Body of pancreas (tissue), 4 donors: Measurements from ENCODE around the gene LTBP2.

Experiments used
- POLR2A ChIP-seq, 3 donors: fragments of 450-650 bp; IDR thresholded peaks; one replicate each; pipeline ENCODE4 v1.6.1; 2016; ENCODE audit warnings: antibody characterized with exemption in 3 of 3, mild to moderate bottlenecking in 2 of 3
- TF ChIP-seq, protein P1 (sequence below), 7 experiments: fragments of 450-650 bp in 4 of 7; fragments of 200-600 bp in 3 of 7; sonication (generic) in 3 of 7; IDR thresholded peaks; one replicate each; pipeline ENCODE4 v1.5.1; 2016 to 2019; ENCODE audit warnings: antibody characterized with exemption in 7 of 7

DNA sequence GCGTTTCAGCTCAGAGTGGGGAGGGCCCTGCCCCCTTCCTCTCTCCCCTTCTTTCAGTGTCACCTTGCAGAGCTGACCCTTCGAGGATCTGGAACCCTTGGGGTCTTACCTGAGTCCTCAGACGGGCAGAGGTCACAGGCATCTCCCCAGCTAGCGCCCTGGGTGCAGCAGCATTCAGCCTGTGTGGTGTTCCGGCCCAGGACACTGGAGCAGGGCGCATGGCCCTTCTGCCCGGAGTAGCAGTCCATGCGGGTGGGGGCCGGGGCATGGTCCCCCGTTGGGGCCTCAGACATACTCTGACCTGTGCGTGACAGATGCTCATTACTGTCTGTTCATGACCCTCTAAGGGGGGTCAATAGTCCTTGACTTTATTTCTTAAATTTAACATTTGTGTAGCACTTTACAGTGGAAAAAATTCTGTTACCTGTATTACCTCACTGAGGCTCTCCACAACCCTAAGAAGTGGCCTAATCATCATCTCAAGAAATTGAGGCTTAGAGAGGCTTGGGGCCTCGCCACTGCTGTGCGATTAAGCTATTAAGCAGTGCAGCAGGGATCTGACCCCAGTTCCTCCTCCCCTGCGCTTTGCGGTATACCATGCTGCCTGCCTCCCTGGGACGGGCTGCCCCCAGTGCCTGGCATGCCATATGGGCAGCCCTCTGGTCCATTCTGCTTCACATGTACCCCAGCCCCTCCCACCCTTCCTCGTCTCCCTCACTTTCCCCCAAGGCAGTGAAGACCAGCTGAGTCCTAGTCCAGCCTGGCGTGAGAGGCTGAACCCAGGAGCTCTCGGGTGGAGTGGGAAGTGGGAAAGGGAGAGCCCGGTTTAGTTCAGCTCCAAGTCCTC, 106.9 kb downstream of the LTBP2 start:
- no peak for TF ChIP-seq POLR2A (IDR thresholded peaks at IDR 0.05)
- TF ChIP-seq, protein P1, sequence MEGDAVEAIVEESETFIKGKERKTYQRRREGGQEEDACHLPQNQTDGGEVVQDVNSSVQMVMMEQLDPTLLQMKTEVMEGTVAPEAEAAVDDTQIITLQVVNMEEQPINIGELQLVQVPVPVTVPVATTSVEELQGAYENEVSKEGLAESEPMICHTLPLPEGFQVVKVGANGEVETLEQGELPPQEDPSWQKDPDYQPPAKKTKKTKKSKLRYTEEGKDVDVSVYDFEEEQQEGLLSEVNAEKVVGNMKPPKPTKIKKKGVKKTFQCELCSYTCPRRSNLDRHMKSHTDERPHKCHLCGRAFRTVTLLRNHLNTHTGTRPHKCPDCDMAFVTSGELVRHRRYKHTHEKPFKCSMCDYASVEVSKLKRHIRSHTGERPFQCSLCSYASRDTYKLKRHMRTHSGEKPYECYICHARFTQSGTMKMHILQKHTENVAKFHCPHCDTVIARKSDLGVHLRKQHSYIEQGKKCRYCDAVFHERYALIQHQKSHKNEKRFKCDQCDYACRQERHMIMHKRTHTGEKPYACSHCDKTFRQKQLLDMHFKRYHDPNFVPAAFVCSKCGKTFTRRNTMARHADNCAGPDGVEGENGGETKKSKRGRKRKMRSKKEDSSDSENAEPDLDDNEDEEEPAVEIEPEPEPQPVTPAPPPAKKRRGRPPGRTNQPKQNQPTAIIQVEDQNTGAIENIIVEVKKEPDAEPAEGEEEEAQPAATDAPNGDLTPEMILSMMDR (IDR thresholded peaks at IDR 0.05), result no peak
